H1 (cell line): Measurements from ENCODE around the gene KXD1. TPM values are rescaled to one million over a fixed set of nuclear protein-coding genes. Genes with fewer than 3 reads are reported as not detected.
A peak's percentile ranks its signal among the peaks of the same experiment; 100 is the strongest.

Experiments
- EGR1 ChIP-seq: IDR thresholded peaks from 2 replicates; pipeline ENCODE4 v1.6.1; 2011; ENCODE audit warnings: low read depth, low read length, borderline replicate concordance
- FOSL1 ChIP-seq: IDR thresholded peaks from 2 replicates; pipeline ENCODE4 v1.6.1; 2011; ENCODE audit warnings: mild to moderate bottlenecking, low read depth, low read length, moderate library complexity; ENCODE audit not compliant: insufficient read depth
- KDM1A ChIP-seq: fragments of 200-600, 300-600 bp; sonication (generic); IDR thresholded peaks from 2 replicates; pipeline ENCODE4 v1.7.1; 2016; ENCODE audit warnings: mild to moderate bottlenecking, low read length, borderline replicate concordance
- RNF2 ChIP-seq: fragments of 200-900, 300-1000 bp; sonication (generic); IDR thresholded peaks from 2 replicates; pipeline ENCODE4 v1.7.1; 2016; ENCODE audit warnings: borderline replicate concordance, low read depth, mild to moderate bottlenecking, antibody characterized with exemption, low read length; ENCODE audit not compliant: poor library complexity, severe bottlenecking; ENCODE audit errors: missing control alignments
- SIN3A ChIP-seq, 2 experiments: IDR thresholded peaks in 1 of 2; conservative IDR thresholded peaks in 1 of 2; 2 replicates each; pipeline ENCODE4 v1.6.1; 2011 to 2012; ENCODE audit warnings: low read length in 2 of 2, improper control_type of control experiment in 1 of 2, low read depth in 1 of 2, mild to moderate bottlenecking in 1 of 2
- SP1 ChIP-seq: IDR thresholded peaks from 2 replicates; pipeline ENCODE4 v1.6.1; 2011; ENCODE audit warnings: low read depth, low read length
- SP2 ChIP-seq: IDR thresholded peaks from 2 replicates; pipeline ENCODE4 v1.6.1; 2012; ENCODE audit warnings: mild to moderate bottlenecking, low read length, inconsistent platforms
- SUZ12 ChIP-seq: fragments of 200-600 bp; sonication (generic); IDR thresholded peaks from 2 replicates; pipeline ENCODE4 v1.6.1; 2012; ENCODE audit warnings: mild to moderate bottlenecking, inconsistent platforms, low read length, moderate library complexity, mixed read lengths
- TBP ChIP-seq: IDR thresholded peaks from 2 replicates; pipeline ENCODE4 v1.6.1; 2011; ENCODE audit warnings: low read depth, low read length, improper control_type of control experiment
- polyA plus RNA-seq, 7 experiments: library from polyadenylated mRNA; depleted of rRNA in 3 of 7; stranded (reverse) in 5 of 7; unstranded in 2 of 7; fragments of >200 nt in 5 of 7; fragments of 200-250 nt in 2 of 7; gene quantifications; 1 replicate in 5 of 7; 2 replicates in 1 of 7; 4 replicates in 1 of 7; pipeline versions ENCODE4 v1.2.1 to v1.2.3, GENCODE V29; 2011 to 2013; ENCODE audit warnings: missing spikeins in 2 of 7, mixed read lengths in 2 of 7
- total RNA-seq: library from RNA; stranded (reverse); fragmentation: NEBNext Ultra II Directional; extraction: Animal tissue kit (Norgen Biotek cat#: 25700); gene quantifications from 2 replicates; pipeline ENCODE4 v1.2.1, GENCODE V29; 2021

The KXD1 gene
- total and polyA plus RNA-seq, 2 of the 8 experiments (the other 6 are each of a cell fraction or from before 2014, with no cell fraction given), result 115 to 267 TPM

GRCh38 chr19:18608102-18608804, 50.6 kb downstream of the KXD1 start (continued):
- TF ChIP-seq SP2 (no peak), SIN3A (conservative IDR thresholded peaks at IDR 0.05 in 1 of 2, IDR thresholded peaks at IDR 0.05 in 1 of 2; ENCODE audit: low read depth in 1 of 2, low read length in 2 of 2) (no peak), SP1 (no peak), EGR1 (no peak), KDM1A (no peak), RNF2 (peak; percentile 2), TBP (no peak), FOSL1 (no peak), SUZ12 (peak; percentile 77; the same call in 1 of the 2 replicates)
